T-helper 1 cell treated with Interleukin-12 subunit alpha and Interleukin-12 subunit beta and Interleukin-4 antibody, amounts not matched to agents 30 μg/mL and 1 μg/mL, for 36 hours (primary cell): Measurements from ENCODE around the gene CTSK.
"Not testable (repeated sequence)": the region's sequence is repeated elsewhere in the genome, so short reads cannot be mapped to it uniquely, and the experiment has no call there.

Experiments
- H3K27ac Mint-ChIP-seq: one replicate; pipeline ENCODE4 v1.8.0; 2021; ENCODE audit warnings: mild to moderate bottlenecking, mixed read lengths
- H3K27me3 Mint-ChIP-seq: one replicate; pipeline ENCODE4 v1.8.0; 2021; ENCODE audit warnings: low read depth, mixed read lengths
- H3K36me3 Mint-ChIP-seq: one replicate; pipeline ENCODE4 v1.8.0; 2021; ENCODE audit warnings: low read depth, mixed read lengths
- H3K4me1 Mint-ChIP-seq: one replicate; pipeline ENCODE4 v1.8.0; 2021; ENCODE audit warnings: low read depth, mixed read lengths
- H3K4me3 Mint-ChIP-seq: one replicate; pipeline ENCODE4 v1.8.0; 2021; ENCODE audit warnings: mild to moderate bottlenecking, moderate library complexity, mixed read lengths
- H3K9me3 Mint-ChIP-seq: one replicate; pipeline ENCODE4 v1.8.0; 2021; ENCODE audit warnings: mixed read lengths

Gene CTSK

DNA sequence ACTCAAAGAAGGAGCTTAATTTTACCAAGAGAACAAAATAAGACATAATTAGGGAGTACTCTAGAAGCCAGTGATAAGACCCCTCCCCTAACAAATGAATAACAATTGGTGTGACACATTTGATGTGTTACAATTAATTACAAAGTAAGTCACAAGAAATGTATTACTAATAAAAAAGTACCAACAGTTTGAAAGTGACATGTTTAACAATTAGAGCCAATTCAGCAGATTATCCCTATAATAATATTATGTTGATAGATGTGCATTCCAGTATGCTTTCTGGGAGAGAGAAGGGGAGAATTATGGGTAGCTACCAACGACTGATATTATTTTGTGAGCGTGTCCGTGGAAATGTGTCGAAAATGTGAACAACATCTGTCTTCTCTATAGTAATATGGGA is 19.1 kb downstream of the CTSK start:
- Mint-ChIP-seq H3K4me3 (no peak overlapping the region), H3K27ac (no peak overlapping the region), H3K36me3 (peaks cover 2% of the 10 kb centered on the region), H3K9me3 (no peaks in the 10 kb centered on the region), H3K27me3 (peaks cover 10% of the 10 kb centered on the region), H3K4me1 (peaks cover 6% of the 10 kb centered on the region)

DNA sequence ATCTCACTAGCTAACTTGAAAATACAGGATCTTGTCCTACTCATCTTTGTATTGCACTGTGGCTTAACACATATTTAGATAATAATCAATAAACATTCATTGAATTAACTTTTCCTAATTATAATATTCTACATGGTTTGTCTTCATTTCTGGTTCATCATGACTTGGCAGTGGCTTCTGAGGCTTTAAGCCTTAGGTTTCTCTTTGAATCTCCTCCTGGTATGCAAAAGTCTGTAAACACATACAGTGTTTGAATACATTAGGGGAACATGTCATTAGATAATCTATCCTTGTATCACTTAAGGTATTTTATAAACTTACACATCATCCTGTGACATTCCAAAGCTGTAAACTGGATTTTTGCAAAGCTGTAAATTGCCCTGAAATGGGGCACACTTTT is 20.6 kb downstream of the CTSK start:
- Mint-ChIP-seq H3K4me3 (no peak overlapping the region), H3K4me1 (peaks cover 6% of the 10 kb centered on the region)

DNA sequence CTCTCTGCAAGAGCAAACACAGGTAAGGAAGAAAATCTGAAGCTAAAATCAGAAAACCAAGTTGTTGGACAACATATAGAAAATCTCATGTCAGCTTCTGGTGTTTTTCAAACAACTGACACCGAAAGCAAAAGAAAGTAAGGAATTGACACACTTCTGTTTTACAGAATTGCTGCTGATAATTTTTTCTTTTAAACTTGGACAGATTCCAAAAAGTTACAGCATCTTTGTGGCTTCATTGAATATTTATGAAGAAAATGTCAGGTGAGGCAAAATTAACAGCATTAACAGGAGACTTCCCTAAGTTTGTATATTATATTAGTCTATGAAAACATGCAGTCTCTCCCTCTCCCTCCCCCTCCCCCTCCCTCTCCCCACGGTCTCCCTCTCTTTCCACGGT is 27.6 kb downstream of the CTSK start:
- no peak overlapping the region for H3K27ac Mint-ChIP-seq
- no peaks in the 10 kb centered on the region for H3K9me3 Mint-ChIP-seq
- H3K4me3 Mint-ChIP-seq: no peak overlapping the region

More for the DNA sequence above, 20.6 kb downstream of the CTSK start:
- peaks cover 10% of the 10 kb centered on the region for H3K27me3 Mint-ChIP-seq
- H3K27ac Mint-ChIP-seq: no peak overlapping the region
- peaks cover 2% of the 10 kb centered on the region for H3K36me3 Mint-ChIP-seq
- no peaks in the 10 kb centered on the region for H3K9me3 Mint-ChIP-seq

DNA sequence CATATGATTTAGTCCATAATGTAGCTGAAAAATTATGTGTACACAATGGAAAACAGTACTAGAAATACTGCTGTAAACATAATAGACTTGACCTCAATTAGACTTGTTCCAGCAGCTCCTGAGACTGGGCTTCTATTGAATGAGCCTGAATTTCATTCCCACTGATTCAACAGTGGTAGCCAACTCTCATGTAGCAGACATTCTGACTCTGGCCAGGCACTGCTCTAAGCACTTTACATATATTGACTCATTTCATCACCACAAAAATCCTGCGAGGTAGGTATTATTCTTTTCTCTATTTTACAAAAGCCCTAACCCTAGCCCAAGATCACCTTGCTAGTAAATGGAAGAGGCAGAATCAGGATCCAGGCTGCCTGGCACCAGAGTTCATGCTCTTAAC is 29.7 kb downstream of the CTSK start:
- H3K4me3 Mint-ChIP-seq: no peak overlapping the region
- no peak overlapping the region for H3K27ac Mint-ChIP-seq
- peaks cover 6% of the 10 kb centered on the region for H3K4me1 Mint-ChIP-seq
- no peaks in the 10 kb centered on the region for H3K9me3 Mint-ChIP-seq
- H3K27me3 Mint-ChIP-seq: no peaks in the 10 kb centered on the region
- H3K36me3 Mint-ChIP-seq: no peaks in the 10 kb centered on the region

More for the DNA sequence above, 27.6 kb downstream of the CTSK start:
- no peaks in the 10 kb centered on the region for H3K27me3 Mint-ChIP-seq
- H3K36me3 Mint-ChIP-seq: no peaks in the 10 kb centered on the region
- peaks cover 6% of the 10 kb centered on the region for H3K4me1 Mint-ChIP-seq

DNA sequence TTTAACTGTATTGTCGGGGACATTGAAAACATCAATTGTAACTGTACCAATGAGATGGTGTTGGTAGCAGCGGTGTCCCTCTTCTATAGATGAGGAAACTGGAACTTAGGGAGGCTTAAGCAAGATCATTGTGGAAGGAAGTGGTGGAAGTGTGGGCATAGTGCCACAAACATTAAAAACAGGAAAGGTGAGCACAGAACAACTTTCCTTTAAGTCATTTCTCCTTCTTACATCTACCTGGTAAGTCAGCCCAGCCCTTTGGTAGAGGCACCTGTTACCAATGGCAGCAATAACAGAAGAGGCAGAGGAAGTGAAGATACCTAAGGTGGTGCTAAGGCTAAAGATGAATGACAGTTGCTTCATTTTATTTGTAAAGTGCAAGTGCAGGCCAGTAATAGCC is 30.5 kb downstream of the CTSK start:
- Mint-ChIP-seq H3K4me1 (peaks cover 6% of the 10 kb centered on the region), H3K9me3 (no peaks in the 10 kb centered on the region), H3K27ac (no peak overlapping the region), H3K4me3 (no peak overlapping the region), H3K27me3 (no peaks in the 10 kb centered on the region), H3K36me3 (no peaks in the 10 kb centered on the region)

DNA sequence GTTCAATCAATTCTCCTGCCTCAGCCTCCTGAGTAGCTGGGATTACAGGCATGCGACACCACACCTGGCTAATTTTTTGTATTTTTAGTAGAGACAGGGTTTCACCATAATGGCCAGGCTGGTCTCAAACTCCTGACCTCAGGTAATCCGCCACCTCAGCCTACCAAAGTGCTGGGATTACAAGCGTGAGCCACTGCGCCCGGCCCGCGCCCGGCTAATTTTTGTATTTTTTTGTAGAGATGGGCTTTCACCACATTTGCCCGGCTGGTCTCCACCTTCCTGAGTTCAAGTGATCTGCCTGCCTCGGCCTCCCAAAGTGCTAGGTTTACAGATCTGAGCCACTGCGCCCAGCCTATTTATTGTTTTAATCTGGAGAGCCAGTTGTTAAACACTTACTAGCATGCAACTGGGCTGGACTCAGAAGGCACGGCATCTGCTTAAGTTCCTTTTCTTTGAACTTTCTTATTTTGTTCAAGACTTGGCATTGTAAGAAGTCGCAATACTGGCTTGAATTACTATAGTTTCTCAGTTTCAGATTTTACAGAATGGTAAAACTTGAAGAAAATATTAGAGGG is 32.0 kb downstream of the CTSK start:
- not testable (repeated sequence) for H3K36me3 Mint-ChIP-seq, H3K4me3 Mint-ChIP-seq, H3K27ac Mint-ChIP-seq, H3K9me3 Mint-ChIP-seq, H3K27me3 Mint-ChIP-seq
- H3K4me1 Mint-ChIP-seq: peaks cover 13% of the 10 kb centered on the region

DNA sequence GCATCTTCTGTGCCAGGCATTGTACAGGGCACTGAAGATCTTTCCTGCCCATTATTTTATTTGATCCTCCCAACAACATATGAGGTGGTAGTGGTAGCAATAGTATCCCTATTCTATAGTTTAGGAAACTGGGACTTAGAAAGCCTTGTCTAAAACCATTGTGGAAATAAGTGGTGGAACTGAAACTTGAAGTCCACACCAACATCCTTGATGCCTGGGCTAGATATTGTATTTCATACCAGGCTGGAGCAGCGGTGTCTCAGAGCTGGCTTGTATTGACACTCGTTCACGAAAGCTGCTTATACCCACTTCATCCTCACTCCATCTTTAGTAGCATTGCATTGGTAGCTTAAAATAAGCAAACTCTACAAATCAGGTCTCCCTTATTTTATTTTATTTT is 32.8 kb downstream of the CTSK start:
- H3K27me3 Mint-ChIP-seq: no peaks in the 10 kb centered on the region
- H3K27ac Mint-ChIP-seq: no peak overlapping the region
- peaks cover 19% of the 10 kb centered on the region for H3K4me1 Mint-ChIP-seq

DNA sequence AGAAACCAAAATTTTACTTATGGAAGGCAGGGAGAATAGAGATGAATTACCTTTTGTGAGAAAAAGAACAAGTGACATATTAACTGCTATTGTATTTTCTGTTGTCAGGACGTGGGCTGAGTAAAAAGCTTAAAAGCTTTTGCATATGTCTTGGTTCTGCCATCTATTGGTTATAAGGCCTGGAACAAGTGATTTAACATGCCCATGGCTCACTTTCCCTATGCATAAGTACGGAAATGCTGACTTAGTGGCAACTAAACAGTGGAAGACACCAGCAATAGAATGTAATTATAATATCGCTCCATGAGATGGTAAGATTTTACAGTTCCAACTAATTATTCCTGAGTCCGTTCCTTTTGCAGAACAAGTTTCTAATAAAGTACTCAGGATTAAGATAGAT is 35.7 kb downstream of the CTSK start:
- no peak overlapping the region for H3K27ac Mint-ChIP-seq
- H3K4me3 Mint-ChIP-seq: no peak overlapping the region
- peaks cover 15% of the 10 kb centered on the region for H3K4me1 Mint-ChIP-seq
- no peaks in the 10 kb centered on the region for H3K36me3 Mint-ChIP-seq
- H3K9me3 Mint-ChIP-seq: no peaks in the 10 kb centered on the region
- no peaks in the 10 kb centered on the region for H3K27me3 Mint-ChIP-seq

More for the DNA sequence above, 32.8 kb downstream of the CTSK start:
- H3K36me3 Mint-ChIP-seq: no peaks in the 10 kb centered on the region
- H3K4me3 Mint-ChIP-seq: no peak overlapping the region
- no peaks in the 10 kb centered on the region for H3K9me3 Mint-ChIP-seq

DNA sequence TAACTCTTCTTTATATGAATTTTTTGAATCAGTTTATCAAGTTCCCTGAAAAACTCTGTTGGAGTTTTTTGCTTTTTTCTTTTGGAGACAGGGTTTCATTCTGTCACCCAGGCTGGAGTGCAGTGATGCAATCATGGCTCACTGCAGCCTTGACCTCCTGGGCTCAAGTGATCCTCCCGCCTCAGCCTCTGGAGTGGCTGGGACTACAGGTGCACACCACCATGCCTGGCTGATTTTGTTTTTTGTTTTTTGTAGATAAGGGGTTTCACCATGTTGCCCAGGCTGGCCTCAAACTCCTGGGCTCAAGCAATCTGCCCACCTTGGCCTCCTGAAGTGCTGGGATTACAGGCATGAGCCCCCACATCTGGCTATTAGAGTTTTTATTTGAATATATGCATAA is 40.4 kb downstream of the CTSK start:
- H3K4me3 Mint-ChIP-seq, H3K27me3 Mint-ChIP-seq, H3K9me3 Mint-ChIP-seq, H3K27ac Mint-ChIP-seq: not testable (repeated sequence)
- Mint-ChIP-seq H3K36me3 (peaks cover 13% of the 10 kb centered on the region), H3K4me1 (peaks cover 32% of the 10 kb centered on the region)

DNA sequence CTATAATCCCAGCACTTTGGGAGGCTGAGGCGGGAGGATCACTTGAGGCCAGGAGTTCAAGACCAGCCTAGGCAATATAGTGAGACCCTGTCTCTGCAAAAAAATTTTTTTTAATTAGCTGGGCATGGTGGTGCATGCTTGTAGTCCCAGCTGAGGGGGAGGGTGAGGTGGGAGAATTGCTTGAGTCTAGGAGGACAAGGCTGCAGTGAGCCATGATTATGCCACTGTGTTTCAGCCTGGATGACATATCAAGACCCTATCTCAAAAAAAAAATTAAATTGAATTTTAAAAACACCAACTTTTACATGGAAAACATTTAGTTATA is 42.1 kb downstream of the CTSK start:
- peaks cover 33% of the 10 kb centered on the region for H3K4me1 Mint-ChIP-seq
- H3K27ac Mint-ChIP-seq: peak overlapping the region; percentile 91
- peak overlapping the region; percentile 89 for H3K4me3 Mint-ChIP-seq
- H3K9me3 Mint-ChIP-seq, H3K27me3 Mint-ChIP-seq: not testable (repeated sequence)
- peaks cover 25% of the 10 kb centered on the region for H3K36me3 Mint-ChIP-seq

DNA sequence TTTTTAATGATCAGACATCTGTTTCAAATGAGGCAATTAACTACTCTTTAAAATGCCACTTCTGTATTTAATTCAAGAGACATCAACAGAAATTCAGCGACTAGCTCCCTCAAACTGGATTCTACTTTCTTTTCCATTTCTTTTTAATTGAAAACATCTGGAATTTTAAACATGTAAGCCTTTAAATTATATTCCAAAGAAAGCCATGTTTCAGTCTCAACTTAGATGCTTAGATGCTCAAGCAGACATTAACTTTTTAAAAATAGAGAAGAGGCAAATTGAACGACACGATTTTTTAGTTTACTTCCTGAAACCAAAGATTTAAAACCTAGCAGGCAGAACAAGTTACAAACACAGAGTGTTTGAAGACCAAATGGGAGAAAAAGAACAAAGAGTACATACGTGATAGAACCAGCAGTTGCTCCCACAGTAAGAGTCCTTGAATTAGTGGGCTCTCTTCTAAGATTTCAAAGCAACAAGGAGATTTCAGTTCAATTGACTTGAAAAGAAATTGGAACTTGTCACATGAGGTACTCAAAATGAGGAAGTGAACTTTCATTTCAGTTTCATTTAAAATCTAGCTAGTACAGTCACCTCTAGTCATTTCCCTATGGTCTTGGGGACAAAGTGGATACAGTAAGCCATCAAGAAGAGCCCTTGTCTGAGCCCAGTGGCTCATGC is 42.6 kb downstream of the CTSK start, which contains the start of gene CTSS:
CTSS (minus strand) TSS at position 483 of the 681 bp plus-strand sequence. CDS start 1,015 bp downstream, outside the sequence.
- peak within 1 kb of the TSS; percentile 91 for H3K27ac Mint-ChIP-seq
- H3K36me3 Mint-ChIP-seq: peaks cover 29% of the 10 kb centered on the region
- no peaks in the 10 kb centered on the region for H3K9me3 Mint-ChIP-seq
- peaks cover 31% of the 10 kb centered on the region for H3K4me1 Mint-ChIP-seq
- H3K4me3 Mint-ChIP-seq: peak within 1 kb of the TSS; percentile 89
- H3K27me3 Mint-ChIP-seq: no peaks in the 10 kb centered on the region

DNA sequence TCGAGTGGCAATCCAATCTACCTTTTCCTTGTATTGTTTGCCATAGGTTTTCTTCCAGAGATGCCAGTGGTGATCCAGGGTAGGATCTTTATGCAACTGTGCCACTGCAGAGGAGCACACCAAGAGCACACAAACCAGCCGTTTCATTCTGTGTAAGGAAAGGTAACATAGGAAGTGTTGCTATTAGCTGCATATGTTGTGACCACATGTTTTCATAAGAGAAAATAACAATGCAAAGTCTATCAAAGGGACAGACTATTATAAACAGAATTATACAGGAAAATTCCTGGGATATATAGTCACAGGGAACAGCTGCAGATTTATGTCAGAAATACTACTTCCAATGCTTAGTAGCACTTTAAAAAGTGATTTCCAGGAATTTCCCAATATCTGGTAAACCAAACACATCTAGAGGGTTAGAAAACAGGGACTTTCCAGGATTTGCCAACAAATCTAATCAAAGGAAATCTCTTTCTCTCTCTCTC is 43.4 kb downstream of the CTSK start:
- Mint-ChIP-seq H3K27me3 (no peaks in the 10 kb centered on the region), H3K36me3 (peaks cover 33% of the 10 kb centered on the region), H3K4me1 (peaks cover 33% of the 10 kb centered on the region)

DNA sequence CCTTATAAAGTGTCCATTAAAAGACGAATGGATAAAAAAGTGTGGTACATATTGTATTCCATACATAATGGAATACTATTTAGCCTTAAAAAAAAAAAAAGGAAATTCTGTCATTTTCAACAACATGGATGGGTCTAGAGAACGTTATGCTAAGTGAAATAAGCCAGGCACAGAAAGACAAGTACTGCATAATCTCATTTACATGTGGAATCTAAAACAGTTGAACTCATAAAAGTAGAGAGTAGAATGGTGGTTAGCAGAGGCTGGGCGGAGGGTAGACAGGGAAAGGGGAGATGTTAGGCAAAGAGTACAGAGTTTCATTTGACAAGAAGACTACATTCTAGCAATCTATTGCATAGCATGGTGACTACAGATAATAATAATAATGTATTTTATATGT is 45.0 kb downstream of the CTSK start:
- Mint-ChIP-seq H3K4me3 (peak overlapping the region; percentile 3), H3K27me3 (no peaks in the 10 kb centered on the region), H3K27ac (no peak overlapping the region), H3K9me3 (no peaks in the 10 kb centered on the region), H3K4me1 (peaks cover 33% of the 10 kb centered on the region), H3K36me3 (peaks cover 36% of the 10 kb centered on the region)

More for the DNA sequence above, 43.4 kb downstream of the CTSK start:
- H3K4me3 Mint-ChIP-seq: peak overlapping the region; percentile 89
- H3K9me3 Mint-ChIP-seq: no peaks in the 10 kb centered on the region
- peak overlapping the region; percentile 91 for H3K27ac Mint-ChIP-seq

DNA sequence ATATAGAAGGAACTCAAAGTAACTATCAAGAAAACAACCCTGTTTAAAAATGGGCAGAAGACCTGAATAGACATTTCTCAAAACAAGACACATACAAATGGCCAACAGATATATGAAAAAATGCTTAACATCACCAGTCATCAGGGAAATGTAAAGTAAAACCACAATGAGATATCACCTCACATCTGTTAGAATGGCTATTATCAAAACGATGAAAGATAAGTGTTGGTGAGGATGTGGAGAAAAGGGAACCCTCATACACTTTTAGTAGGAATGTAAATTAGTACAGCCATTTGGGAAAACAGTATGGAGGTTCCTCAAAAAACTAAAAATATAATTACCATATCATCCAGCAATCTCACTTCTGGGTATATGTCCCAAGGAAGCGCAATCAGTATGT is 45.5 kb downstream of the CTSK start:
- Mint-ChIP-seq H3K36me3 (peaks cover 36% of the 10 kb centered on the region), H3K27me3 (no peaks in the 10 kb centered on the region), H3K9me3 (no peaks in the 10 kb centered on the region), H3K27ac (no peak overlapping the region), H3K4me3 (peak overlapping the region; percentile 3), H3K4me1 (peaks cover 33% of the 10 kb centered on the region)

DNA sequence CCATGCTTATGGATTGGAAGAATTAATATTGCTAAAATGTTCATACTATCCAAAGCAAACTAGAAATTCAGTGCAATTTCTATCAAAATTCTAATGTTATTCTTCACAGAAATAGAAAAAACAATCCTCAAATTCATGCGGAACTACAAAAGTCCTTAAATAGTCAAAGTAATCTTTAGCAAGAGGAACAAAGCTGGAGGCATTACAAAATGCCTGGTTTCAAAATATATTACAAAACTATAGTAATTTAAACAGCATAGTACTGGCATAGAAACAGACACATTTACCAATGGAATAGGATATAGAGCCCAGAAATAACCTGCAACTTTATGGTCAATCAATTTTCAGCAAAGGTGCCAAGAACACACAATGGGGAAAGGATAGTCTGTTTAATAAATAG is 46.3 kb downstream of the CTSK start:
- Mint-ChIP-seq H3K4me3 (no peak overlapping the region), H3K9me3 (no peaks in the 10 kb centered on the region), H3K4me1 (peaks cover 33% of the 10 kb centered on the region), H3K27me3 (no peaks in the 10 kb centered on the region), H3K27ac (no peak overlapping the region), H3K36me3 (peaks cover 39% of the 10 kb centered on the region)
